Measurements from ENCODE around the gene FYCO1. TPM values are rescaled to one million over a fixed set of nuclear protein-coding genes. Genes with fewer than 3 reads are reported as not detected.

Gene FYCO1
- total RNA-seq, 6 experiments from 2014 or later, result 20.8 to 30.7 (median 27.2) TPM

- TF ChIP-seq, protein P1, sequence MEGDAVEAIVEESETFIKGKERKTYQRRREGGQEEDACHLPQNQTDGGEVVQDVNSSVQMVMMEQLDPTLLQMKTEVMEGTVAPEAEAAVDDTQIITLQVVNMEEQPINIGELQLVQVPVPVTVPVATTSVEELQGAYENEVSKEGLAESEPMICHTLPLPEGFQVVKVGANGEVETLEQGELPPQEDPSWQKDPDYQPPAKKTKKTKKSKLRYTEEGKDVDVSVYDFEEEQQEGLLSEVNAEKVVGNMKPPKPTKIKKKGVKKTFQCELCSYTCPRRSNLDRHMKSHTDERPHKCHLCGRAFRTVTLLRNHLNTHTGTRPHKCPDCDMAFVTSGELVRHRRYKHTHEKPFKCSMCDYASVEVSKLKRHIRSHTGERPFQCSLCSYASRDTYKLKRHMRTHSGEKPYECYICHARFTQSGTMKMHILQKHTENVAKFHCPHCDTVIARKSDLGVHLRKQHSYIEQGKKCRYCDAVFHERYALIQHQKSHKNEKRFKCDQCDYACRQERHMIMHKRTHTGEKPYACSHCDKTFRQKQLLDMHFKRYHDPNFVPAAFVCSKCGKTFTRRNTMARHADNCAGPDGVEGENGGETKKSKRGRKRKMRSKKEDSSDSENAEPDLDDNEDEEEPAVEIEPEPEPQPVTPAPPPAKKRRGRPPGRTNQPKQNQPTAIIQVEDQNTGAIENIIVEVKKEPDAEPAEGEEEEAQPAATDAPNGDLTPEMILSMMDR (IDR thresholded peaks at IDR 0.05), result peak; percentile 44
- Mint-ChIP-seq H3K36me3 (ENCODE audit: low read depth) (peaks cover 28% of the 10 kb centered on the region), H3K4me1 (ENCODE audit: low read depth) (peaks cover 54% of the 10 kb centered on the region), H3K27me3 (ENCODE audit: insufficient read depth) (peaks cover 1% of the 10 kb centered on the region; the same call in 1 of the 2 replicates), H3K4me3 (0 out of 2 replicates have a peak overlapping the region, but pooled peaks have one; percentile 3), H3K27ac (no peak overlapping the region), H3K9me3 (no peaks in the 10 kb centered on the region)
- peak; percentile 23 for DNase-seq
Observed at GRCh38 chr3:45946307-45946706, 49.3 kb downstream of the FYCO1 start.

DNA sequence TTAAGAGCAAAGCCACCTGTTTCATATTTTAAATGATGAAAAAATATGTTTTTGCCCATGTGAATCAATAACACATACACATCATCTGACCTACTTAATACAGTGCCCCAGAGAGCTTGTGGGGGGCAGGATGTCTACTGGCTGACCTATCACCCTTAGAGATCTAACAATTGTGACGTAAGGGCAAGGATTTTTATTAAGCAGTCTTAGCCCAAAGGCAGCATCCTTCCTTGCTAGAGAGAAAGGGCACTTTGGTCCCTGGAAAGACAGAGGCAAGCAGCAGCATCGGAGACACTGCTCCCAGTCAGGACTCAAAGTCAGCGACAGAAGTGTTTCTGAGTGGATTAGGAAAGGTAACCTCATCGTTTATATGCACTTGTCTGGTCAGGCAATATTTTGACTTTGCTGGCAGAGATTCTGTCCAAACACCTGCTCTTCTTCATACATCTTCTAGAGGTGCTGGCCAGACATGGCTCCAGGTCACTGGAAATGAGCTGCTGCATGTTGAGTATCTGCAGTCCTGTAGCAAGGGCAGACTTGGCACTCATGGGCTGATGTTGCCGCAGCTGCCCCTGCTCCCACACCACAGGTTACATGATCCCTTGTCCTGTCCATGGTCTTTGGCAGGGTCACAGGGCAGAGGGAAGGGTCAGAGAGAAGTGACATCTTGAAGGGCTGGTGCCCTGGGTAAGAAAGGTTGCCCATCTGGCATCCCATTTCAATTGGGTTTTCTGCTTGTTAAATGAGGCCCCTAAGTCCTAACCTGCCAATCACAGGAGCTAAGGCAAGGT lies 50.6 kb downstream of the FYCO1 start:
- Mint-ChIP-seq H3K27me3 (ENCODE audit: insufficient read depth) (peaks cover 1% of the 10 kb centered on the region; the same call in 1 of the 2 replicates), H3K27ac (no peak overlapping the region), H3K4me1 (ENCODE audit: low read depth) (peaks cover 53% of the 10 kb centered on the region), H3K9me3 (no peaks in the 10 kb centered on the region; the same call in 1 of the 2 replicates), H3K4me3 (no peak overlapping the region), H3K36me3 (ENCODE audit: low read depth) (peaks cover 34% of the 10 kb centered on the region)
- TF ChIP-seq, protein P1 (IDR thresholded peaks at IDR 0.05), result no peak
- no peak for DNase-seq

GRCh38 chr3:45943207-45943846 lies 52.3 kb downstream of the FYCO1 start, which contains the start of gene CXCR6:
CXCR6 (plus strand) TSS chr3:45943464; CDS start chr3:45946482, 3,018 bp downstream.
- TF ChIP-seq, protein P1 (IDR thresholded peaks at IDR 0.05), result no peak
- Mint-ChIP-seq H3K4me1 (ENCODE audit: low read depth) (peaks cover 47% of the 10 kb centered on the region), H3K36me3 (ENCODE audit: low read depth) (peaks cover 34% of the 10 kb centered on the region), H3K27me3 (ENCODE audit: insufficient read depth) (0 out of 2 replicates have a peak, but pooled peaks cover 1% of the 10 kb centered on the region), H3K9me3 (no peaks in the 10 kb centered on the region; the same call in 1 of the 2 replicates), H3K27ac (no peak within 1 kb of the TSS), H3K4me3 (no peak within 1 kb of the TSS)
- DNase-seq, result peak; percentile 13

GRCh38 chr3:45942051-45942825 lies 53.4 kb downstream of the FYCO1 start:
- no peaks in the 10 kb centered on the region; the same call in 1 of the 2 replicates for H3K9me3 Mint-ChIP-seq
- TF ChIP-seq, protein P1 (IDR thresholded peaks at IDR 0.05), result no peak
- peaks cover 36% of the 10 kb centered on the region for H3K4me1 Mint-ChIP-seq (ENCODE audit: low read depth)
- no peak overlapping the region for H3K4me3 Mint-ChIP-seq
- DNase-seq, result no peak
- peaks cover 27% of the 10 kb centered on the region for H3K36me3 Mint-ChIP-seq (ENCODE audit: low read depth)
- H3K27me3 Mint-ChIP-seq (ENCODE audit: insufficient read depth), result 0 out of 2 replicates have a peak, but pooled peaks cover 1% of the 10 kb centered on the region
- no peak overlapping the region for H3K27ac Mint-ChIP-seq

DNA sequence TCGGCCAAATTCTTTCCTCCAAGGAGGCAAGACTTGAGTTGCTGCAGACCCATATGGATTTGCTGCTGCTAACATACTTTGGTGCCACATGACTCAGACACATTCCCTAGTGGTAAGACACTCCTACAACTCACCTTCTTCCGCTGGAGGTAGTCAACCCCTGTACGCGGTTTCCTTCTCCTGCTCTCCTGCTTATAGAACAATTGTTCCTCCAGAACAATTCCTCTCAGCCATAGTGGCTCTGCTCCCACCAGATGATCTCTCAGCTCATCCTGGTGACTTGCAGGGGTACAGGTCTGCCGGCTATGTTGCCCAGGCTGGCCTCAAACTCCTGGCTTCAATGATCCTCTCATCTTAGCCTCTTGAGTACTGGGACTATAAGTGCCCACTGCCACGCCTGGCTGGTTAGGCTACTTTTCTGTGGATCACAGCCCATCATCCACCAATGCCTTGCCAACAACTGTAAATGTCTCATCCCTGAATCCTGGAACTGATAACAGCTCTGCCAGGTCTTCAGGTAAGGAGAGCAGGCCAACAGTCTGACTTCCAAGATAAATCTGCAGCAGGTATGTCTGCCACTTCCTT lies 54.8 kb downstream of the FYCO1 start:
- H3K4me1 Mint-ChIP-seq (ENCODE audit: low read depth), result peaks cover 22% of the 10 kb centered on the region
- no peak overlapping the region for H3K27ac Mint-ChIP-seq
- H3K9me3 Mint-ChIP-seq, result no peaks in the 10 kb centered on the region; the same call in 1 of the 2 replicates
- TF ChIP-seq, protein P1 (IDR thresholded peaks at IDR 0.05), result no peak
- H3K36me3 Mint-ChIP-seq (ENCODE audit: low read depth), result peaks cover 19% of the 10 kb centered on the region
- H3K27me3 Mint-ChIP-seq (ENCODE audit: insufficient read depth), result 0 out of 2 replicates have a peak, but pooled peaks cover 1% of the 10 kb centered on the region
- no peak for DNase-seq
- H3K4me3 Mint-ChIP-seq, result no peak overlapping the region

Data from HFFc6 (cell line).